Naive B cell (primary cell): ENCODE results near the gene PLS1. TPM values are rescaled to one million over a fixed set of nuclear protein-coding genes. Genes with fewer than 3 reads are reported as not detected.
"Not testable (repeated sequence)": the region's sequence is repeated elsewhere in the genome, so short reads cannot be mapped to it uniquely, and the experiment has no call there.

Experiments used
- ATAC-seq, 2 donors: fragments of 150-1000 bp; cut with Tn5 transposase; 2 replicates each; pipeline ENCODE4 v1.10.0; 2021; ENCODE audit warnings: low read depth in 2 of 2, mild to moderate bottlenecking in 2 of 2, moderate library complexity in 2 of 2
- DNase-seq: peaks from one replicate; pipeline ENCODE4 v3.0.0; 2022
- H3K27ac Mint-ChIP-seq, 6 donors: one replicate each; pipeline ENCODE4 v1.8.0; 2020 to 2022; ENCODE audit warnings: mild to moderate bottlenecking in 6 of 6, mixed read lengths in 6 of 6, moderate library complexity in 5 of 6, inconsistent platforms in 2 of 6
- H3K27me3 Mint-ChIP-seq, 3 donors: one replicate each; pipeline ENCODE4 v1.8.0; 2021 to 2022; ENCODE audit warnings: mixed read lengths in 3 of 3, mild to moderate bottlenecking in 1 of 3
- H3K36me3 Mint-ChIP-seq, 2 donors: one replicate each; pipeline ENCODE4 v1.8.0; 2020 to 2022; ENCODE audit warnings: mixed read lengths in 2 of 2, inconsistent platforms in 1 of 2, mild to moderate bottlenecking in 1 of 2
- H3K4me1 Mint-ChIP-seq, 3 donors: one replicate each; pipeline ENCODE4 v1.8.0; 2020 to 2022; ENCODE audit warnings: mixed read lengths in 3 of 3, inconsistent platforms in 1 of 3, mild to moderate bottlenecking in 1 of 3, moderate library complexity in 1 of 3
- H3K4me3 Mint-ChIP-seq, 8 donors: one replicate each; pipeline ENCODE4 v1.8.0; 2020 to 2022; ENCODE audit warnings: mild to moderate bottlenecking in 8 of 8, mixed read lengths in 8 of 8, moderate library complexity in 8 of 8, inconsistent platforms in 2 of 8
- H3K9me3 Mint-ChIP-seq, 7 donors: one replicate each; pipeline ENCODE4 v1.8.0; 2020 to 2022; ENCODE audit warnings: mixed read lengths in 7 of 7, mild to moderate bottlenecking in 5 of 7, inconsistent platforms in 2 of 7, moderate library complexity in 1 of 7
- polyA plus RNA-seq, 6 donors: library from polyadenylated mRNA; unstranded; fragments of 300-500 nt; fragmentation: Illumina TruSeq; gene quantifications; one replicate each; pipeline ENCODE4 v1.2.3, GENCODE V29; 2021; ENCODE audit warnings: low read depth in 6 of 6

Gene PLS1
- polyA plus RNA-seq, 6 donors from 2014 or later, result 0.22 to 0.92 (median 0.44) TPM; not detected in 1

GRCh38 chr3:142577696-142578328 is 18.4 kb upstream of the PLS1 start:
- H3K27me3 Mint-ChIP-seq, result peaks cover 0 to 4% (median 0%) of the 10 kb centered on the region in 3 donors
- DNase-seq, result no peak
- no peak for ATAC-seq
- H3K9me3 Mint-ChIP-seq, result no peaks in the 10 kb centered on the region
- peaks cover 0 to 5% of the 10 kb centered on the region in 2 donors for H3K36me3 Mint-ChIP-seq
- H3K4me3 Mint-ChIP-seq, result peak overlapping the region; percentile 93 to 97 (median 96)
- peaks cover 48 to 66% (median 48%) of the 10 kb centered on the region in 3 donors for H3K4me1 Mint-ChIP-seq
- H3K27ac Mint-ChIP-seq, result peak overlapping the region; percentile 95 to 99 (median 98)

- ATAC-seq, result peak; percentile 90
- peak; percentile 96 for DNase-seq
- Mint-ChIP-seq H3K27me3 (peaks cover 0 to 5% (median 0%) of the 10 kb centered on the region in 3 donors), H3K9me3 (no peaks in the 10 kb centered on the region), H3K4me3 (peak within 1 kb of the TSS; percentile 93 to 97 (median 96)), H3K4me1 (peaks cover 47 to 60% (median 48%) of the 10 kb centered on the region in 3 donors), H3K36me3 (peaks cover 0 to 5% of the 10 kb centered on the region in 2 donors), H3K27ac (peak within 1 kb of the TSS; percentile 95 to 99 (median 98))
Observed at GRCh38 chr3:142578329-142579223, 17.6 kb upstream of the PLS1 start, which contains the start of gene ATR. Gene ATR, minus strand, starts transcription at chr3:142578733. Its CDS starts 29 bp downstream, at chr3:142578704.

- peak overlapping the region; percentile 92 to 99 (median 96) for H3K27ac Mint-ChIP-seq
- DNase-seq (no peak), ATAC-seq (no peak)
- no peaks in the 10 kb centered on the region for H3K9me3 Mint-ChIP-seq
- H3K27me3 Mint-ChIP-seq, result peaks cover 0 to 5% (median 5%) of the 10 kb centered on the region in 3 donors
- H3K36me3 Mint-ChIP-seq, result peaks cover 0 to 5% of the 10 kb centered on the region in 2 donors
- H3K4me1 Mint-ChIP-seq, result peaks cover 32 to 47% (median 38%) of the 10 kb centered on the region in 3 donors
- H3K4me3 Mint-ChIP-seq, result peak overlapping the region; percentile 48 to 97 (median 95)
Observed at GRCh38 chr3:142580061-142580423, 16.2 kb upstream of the PLS1 start.

GRCh38 chr3:142581070-142581469 is 15.1 kb upstream of the PLS1 start:
- peak overlapping the region in 1 of 8 donors; percentile 37 for H3K4me3 Mint-ChIP-seq
- peak overlapping the region in 1 of 6 donors; percentile 66 for H3K27ac Mint-ChIP-seq
- not testable (repeated sequence) for H3K36me3 Mint-ChIP-seq, H3K9me3 Mint-ChIP-seq, DNase-seq, H3K27me3 Mint-ChIP-seq, ATAC-seq
- peaks cover 22 to 37% (median 28%) of the 10 kb centered on the region in 3 donors for H3K4me1 Mint-ChIP-seq

GRCh38 chr3:142586803-142587406 is 9.3 kb upstream of the PLS1 start:
- no peaks in the 10 kb centered on the region for H3K4me1 Mint-ChIP-seq
- no peak overlapping the region for H3K4me3 Mint-ChIP-seq
- ATAC-seq (peak; percentile 67 to 68), DNase-seq (no peak)
- H3K27me3 Mint-ChIP-seq, result peaks cover 4 to 17% (median 14%) of the 10 kb centered on the region in 3 donors
- H3K9me3 Mint-ChIP-seq, result no peaks in the 10 kb centered on the region
- H3K27ac Mint-ChIP-seq, result no peak overlapping the region
- no peaks in the 10 kb centered on the region for H3K36me3 Mint-ChIP-seq

GRCh38 chr3:142588703-142589102 is 7.5 kb upstream of the PLS1 start:
- Mint-ChIP-seq H3K27ac (no peak overlapping the region), H3K36me3 (no peaks in the 10 kb centered on the region), H3K9me3 (no peaks in the 10 kb centered on the region), H3K4me1 (no peaks in the 10 kb centered on the region), H3K4me3 (no peak overlapping the region), H3K27me3 (peaks cover 4 to 17% (median 10%) of the 10 kb centered on the region in 3 donors)
- no peak for ATAC-seq
- no peak for DNase-seq

GRCh38 chr3:142592268-142592667 is 3.9 kb upstream of the PLS1 start:
- not testable (repeated sequence) for ATAC-seq, DNase-seq, H3K36me3 Mint-ChIP-seq, H3K4me3 Mint-ChIP-seq, H3K9me3 Mint-ChIP-seq, H3K27ac Mint-ChIP-seq
- Mint-ChIP-seq H3K4me1 (peaks cover 4 to 15% (median 14%) of the 10 kb centered on the region in 3 donors), H3K27me3 (peaks cover 10 to 12% (median 12%) of the 10 kb centered on the region in 3 donors)

- peaks cover 4 to 15% (median 14%) of the 10 kb centered on the region in 3 donors for H3K4me1 Mint-ChIP-seq
- DNase-seq (no peak), ATAC-seq (no peak)
- no peaks in the 10 kb centered on the region for H3K9me3 Mint-ChIP-seq
- peaks cover 6 to 18% (median 9%) of the 10 kb centered on the region in 3 donors for H3K27me3 Mint-ChIP-seq
- peak overlapping the region in 2 of 6 donors; percentile 0 to 29 for H3K27ac Mint-ChIP-seq
- peak overlapping the region; percentile 79 to 98 (median 96) for H3K4me3 Mint-ChIP-seq
- no peaks in the 10 kb centered on the region for H3K36me3 Mint-ChIP-seq
Observed at GRCh38 chr3:142595141-142595540, 1.1 kb upstream of the PLS1 start.

- Mint-ChIP-seq H3K36me3 (no peaks in the 10 kb centered on the region), H3K27ac (peak overlapping the region in 2 of 6 donors; percentile 68 to 84), H3K27me3 (peaks cover 2 to 16% (median 4%) of the 10 kb centered on the region in 3 donors), H3K4me3 (peak overlapping the region; percentile 94 to 98 (median 96)), H3K4me1 (peaks cover 4 to 15% (median 14%) of the 10 kb centered on the region in 3 donors), H3K9me3 (no peaks in the 10 kb centered on the region)
- ATAC-seq (no peak), DNase-seq (no peak)
Observed at GRCh38 chr3:142595581-142595950, 627 bp upstream of the PLS1 start.

GRCh38 chr3:142596726-142597088 is 514 bp downstream of the PLS1 start:
- Mint-ChIP-seq H3K27ac (peak overlapping the region in 2 of 6 donors; percentile 68 to 84), H3K4me3 (peak overlapping the region; percentile 94 to 98 (median 96)), H3K27me3 (peaks cover 0 to 16% (median 4%) of the 10 kb centered on the region in 3 donors), H3K9me3 (no peaks in the 10 kb centered on the region), H3K36me3 (no peaks in the 10 kb centered on the region), H3K4me1 (peaks cover 4 to 15% (median 14%) of the 10 kb centered on the region in 3 donors)
- ATAC-seq (no peak), DNase-seq (no peak)

- ATAC-seq (no peak), DNase-seq (no peak)
- peaks cover 0 to 16% (median 4%) of the 10 kb centered on the region in 3 donors for H3K27me3 Mint-ChIP-seq
- H3K9me3 Mint-ChIP-seq, result no peaks in the 10 kb centered on the region
- H3K36me3 Mint-ChIP-seq, result no peaks in the 10 kb centered on the region
- peaks cover 4 to 15% (median 14%) of the 10 kb centered on the region in 3 donors for H3K4me1 Mint-ChIP-seq
- H3K27ac Mint-ChIP-seq, result peak overlapping the region in 2 of 6 donors; percentile 36 to 57
- peak overlapping the region in 4 of 8 donors; percentile 34 to 98 (median 64) for H3K4me3 Mint-ChIP-seq
Observed at GRCh38 chr3:142597906-142598305, 1.7 kb downstream of the PLS1 start.

- H3K27me3 Mint-ChIP-seq, result peaks cover 0 to 8% (median 0%) of the 10 kb centered on the region in 3 donors
- ATAC-seq (no peak), DNase-seq (no peak)
- H3K4me3 Mint-ChIP-seq, result no peak overlapping the region
- peaks cover 0 to 6% (median 5%) of the 10 kb centered on the region in 3 donors for H3K4me1 Mint-ChIP-seq
- no peaks in the 10 kb centered on the region for H3K9me3 Mint-ChIP-seq
- no peak overlapping the region for H3K27ac Mint-ChIP-seq
- no peaks in the 10 kb centered on the region for H3K36me3 Mint-ChIP-seq
Observed at GRCh38 chr3:142601713-142602112, 5.5 kb downstream of the PLS1 start.
